HFFc6 (cell line): ENCODE measurements around the gene NDRG3. TPM values are rescaled to one million over a fixed set of nuclear protein-coding genes. Genes with fewer than 3 reads are reported as not detected.
"Not testable (repeated sequence)": the region's sequence is repeated elsewhere in the genome, so short reads cannot be mapped to it uniquely, and the experiment has no call there.

Experiments
- DNase-seq: peaks from one replicate; pipeline ENCODE4 v3.0.0-alpha.2; 2018
- H3K27ac Mint-ChIP-seq: 2 replicates; pipeline ENCODE4 v1.8.0; 2020; ENCODE audit warnings: mild to moderate bottlenecking, mixed read lengths
- H3K27me3 Mint-ChIP-seq: 2 replicates; pipeline ENCODE4 v1.8.0; 2021; ENCODE audit warnings: mild to moderate bottlenecking, moderate library complexity, mixed read lengths; ENCODE audit not compliant: insufficient read depth
- H3K36me3 Mint-ChIP-seq: 2 replicates; pipeline ENCODE4 v1.8.0; 2021; ENCODE audit warnings: low read depth, mixed read lengths
- H3K4me1 Mint-ChIP-seq: 2 replicates; pipeline ENCODE4 v1.8.0; 2020; ENCODE audit warnings: low read depth, mixed read lengths
- H3K4me3 Mint-ChIP-seq: 2 replicates; pipeline ENCODE4 v1.8.0; 2020; ENCODE audit warnings: mild to moderate bottlenecking, moderate library complexity, mixed read lengths
- H3K9me3 Mint-ChIP-seq: 2 replicates; pipeline ENCODE4 v1.8.0; 2020; ENCODE audit warnings: mild to moderate bottlenecking, mixed read lengths
- total RNA-seq, 6 experiments: library from RNA; stranded (reverse); fragmentation: NEBNext Ultra II Directional; extraction: Animal tissue kit (Norgen Biotek cat#: 25700); gene quantifications; 2 replicates in 1 of 6; 3 replicates in 5 of 6; pipeline ENCODE4 v1.2.3, GENCODE V29; 2021
- TF ChIP-seq, protein P1 (sequence below): fragments of 200-600 bp; sonication (generic); IDR thresholded peaks from 2 replicates; pipeline ENCODE4 v1.5.0; 2021; ENCODE audit warnings: antibody characterized with exemption, mild to moderate bottlenecking

NDRG3 gene
- total RNA-seq, 6 experiments from 2014 or later: 32.8 to 42.3 (median 37.2) TPM

DNA sequence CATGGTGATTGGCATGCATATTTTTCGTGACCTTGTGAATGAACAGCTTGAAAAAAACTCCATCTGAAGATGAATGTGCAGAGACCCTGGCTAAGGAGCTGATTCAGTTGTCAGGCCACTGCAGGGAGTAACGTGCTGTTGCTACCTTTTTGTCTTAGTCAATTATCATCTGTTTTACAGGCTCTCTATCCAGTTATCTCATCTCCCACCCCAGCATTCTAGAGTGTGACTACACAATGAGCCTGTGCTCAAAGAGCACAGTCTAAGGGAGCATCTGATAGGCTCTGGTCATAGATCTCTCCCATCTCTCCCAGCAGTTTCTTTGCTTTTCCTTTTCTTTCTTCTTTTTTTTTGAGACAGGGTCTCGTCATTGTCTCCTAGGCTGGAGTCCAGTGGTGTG is 45.5 kb downstream of the NDRG3 start:
- H3K27me3 Mint-ChIP-seq: no peaks in the 10 kb centered on the region
- no peaks in the 10 kb centered on the region for H3K4me1 Mint-ChIP-seq
- no peak overlapping the region for H3K4me3 Mint-ChIP-seq
- H3K36me3 Mint-ChIP-seq: no peaks in the 10 kb centered on the region
- TF ChIP-seq, protein P1, sequence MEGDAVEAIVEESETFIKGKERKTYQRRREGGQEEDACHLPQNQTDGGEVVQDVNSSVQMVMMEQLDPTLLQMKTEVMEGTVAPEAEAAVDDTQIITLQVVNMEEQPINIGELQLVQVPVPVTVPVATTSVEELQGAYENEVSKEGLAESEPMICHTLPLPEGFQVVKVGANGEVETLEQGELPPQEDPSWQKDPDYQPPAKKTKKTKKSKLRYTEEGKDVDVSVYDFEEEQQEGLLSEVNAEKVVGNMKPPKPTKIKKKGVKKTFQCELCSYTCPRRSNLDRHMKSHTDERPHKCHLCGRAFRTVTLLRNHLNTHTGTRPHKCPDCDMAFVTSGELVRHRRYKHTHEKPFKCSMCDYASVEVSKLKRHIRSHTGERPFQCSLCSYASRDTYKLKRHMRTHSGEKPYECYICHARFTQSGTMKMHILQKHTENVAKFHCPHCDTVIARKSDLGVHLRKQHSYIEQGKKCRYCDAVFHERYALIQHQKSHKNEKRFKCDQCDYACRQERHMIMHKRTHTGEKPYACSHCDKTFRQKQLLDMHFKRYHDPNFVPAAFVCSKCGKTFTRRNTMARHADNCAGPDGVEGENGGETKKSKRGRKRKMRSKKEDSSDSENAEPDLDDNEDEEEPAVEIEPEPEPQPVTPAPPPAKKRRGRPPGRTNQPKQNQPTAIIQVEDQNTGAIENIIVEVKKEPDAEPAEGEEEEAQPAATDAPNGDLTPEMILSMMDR: no peak
- no peak for DNase-seq
- no peaks in the 10 kb centered on the region for H3K9me3 Mint-ChIP-seq
- H3K27ac Mint-ChIP-seq: no peak overlapping the region

- not testable (repeated sequence) for H3K4me3 Mint-ChIP-seq, H3K4me1 Mint-ChIP-seq, H3K27me3 Mint-ChIP-seq, H3K27ac Mint-ChIP-seq, DNase-seq, H3K9me3 Mint-ChIP-seq, H3K36me3 Mint-ChIP-seq
Measured at GRCh38 chr20:36695467-36695866, 50.4 kb downstream of the NDRG3 start.

DNA sequence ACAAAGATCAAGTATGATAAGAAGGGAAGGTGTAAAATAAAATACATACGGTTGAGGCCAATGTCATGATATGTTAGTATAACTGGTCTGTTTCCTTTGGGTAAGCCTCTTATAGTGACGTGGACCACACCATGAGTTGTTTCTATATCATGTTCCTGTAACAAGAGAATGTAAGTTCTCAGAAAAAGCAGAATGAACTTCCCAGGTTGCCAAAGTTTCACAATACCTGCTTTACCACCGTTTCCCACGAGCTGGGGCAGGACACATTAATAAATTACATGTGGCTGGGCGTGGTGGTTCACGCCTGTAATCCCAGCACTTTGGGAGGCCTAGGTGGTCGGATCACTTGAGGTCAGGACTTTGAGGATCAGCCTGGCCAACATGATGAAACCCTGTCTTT is 57.3 kb downstream of the NDRG3 start:
- TF ChIP-seq, protein P1: no peak
- Mint-ChIP-seq H3K4me1 (no peaks in the 10 kb centered on the region), H3K36me3 (peaks cover 4% of the 10 kb centered on the region; the same call in 1 of the 2 replicates), H3K27me3 (no peaks in the 10 kb centered on the region; the same call in 1 of the 2 replicates), H3K9me3 (no peaks in the 10 kb centered on the region), H3K27ac (no peak overlapping the region), H3K4me3 (no peak overlapping the region)
- DNase-seq: no peak

- no peaks in the 10 kb centered on the region for H3K4me1 Mint-ChIP-seq
- H3K27ac Mint-ChIP-seq: no peak overlapping the region
- DNase-seq: no peak
- TF ChIP-seq, protein P1: no peak
- no peak overlapping the region for H3K4me3 Mint-ChIP-seq
- H3K9me3 Mint-ChIP-seq: no peaks in the 10 kb centered on the region
- H3K36me3 Mint-ChIP-seq: peaks cover 4% of the 10 kb centered on the region; the same call in 1 of the 2 replicates
- H3K27me3 Mint-ChIP-seq: no peaks in the 10 kb centered on the region
Measured at GRCh38 chr20:36687850-36688249, 58.0 kb downstream of the NDRG3 start.

- no peak overlapping the region for H3K27ac Mint-ChIP-seq
- no peaks in the 10 kb centered on the region for H3K4me1 Mint-ChIP-seq
- no peak overlapping the region for H3K4me3 Mint-ChIP-seq
- no peaks in the 10 kb centered on the region for H3K9me3 Mint-ChIP-seq
- TF ChIP-seq, protein P1: no peak
- no peak for DNase-seq
- no peaks in the 10 kb centered on the region for H3K27me3 Mint-ChIP-seq
- H3K36me3 Mint-ChIP-seq: peaks cover 10% of the 10 kb centered on the region; the same call in 1 of the 2 replicates
Measured at GRCh38 chr20:36686944-36687343, 58.9 kb downstream of the NDRG3 start.

DNA sequence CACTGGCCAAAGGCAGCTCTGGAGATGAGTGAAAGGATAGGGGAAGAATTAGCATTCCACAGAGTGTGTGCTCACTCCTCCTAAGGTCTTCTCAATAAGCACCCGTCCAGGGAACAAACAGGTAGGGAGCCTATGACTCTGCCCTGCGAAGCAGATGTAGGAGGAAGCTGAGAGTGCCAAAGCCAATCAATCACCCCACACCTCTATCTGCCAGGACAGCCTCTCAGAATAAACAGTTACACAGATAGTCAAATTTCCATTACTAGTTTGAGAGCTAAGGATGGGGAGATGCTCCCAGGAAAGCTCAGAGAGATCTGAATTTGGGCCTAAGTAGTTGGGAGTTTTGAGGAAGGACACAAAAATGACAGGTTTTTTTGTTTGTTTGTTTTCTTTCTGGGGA is 59.4 kb downstream of the NDRG3 start:
- H3K9me3 Mint-ChIP-seq: no peaks in the 10 kb centered on the region
- H3K4me1 Mint-ChIP-seq: no peaks in the 10 kb centered on the region
- H3K36me3 Mint-ChIP-seq: peaks cover 10% of the 10 kb centered on the region; the same call in 1 of the 2 replicates
- no peaks in the 10 kb centered on the region for H3K27me3 Mint-ChIP-seq
- TF ChIP-seq, protein P1: no peak
- H3K4me3 Mint-ChIP-seq: no peak overlapping the region
- no peak for DNase-seq
- no peak overlapping the region for H3K27ac Mint-ChIP-seq
